Neural cell (in vitro differentiated cells): ENCODE data around the gene RBM4B. TPM values are rescaled to one million over a fixed set of nuclear protein-coding genes. Genes with fewer than 3 reads are reported as not detected.
A peak's percentile ranks its signal among the peaks of the same experiment; 100 is the strongest.

Experiments
- H2AFZ ChIP-seq: fragments of 200-600, 300-800 bp; sonication (generic), shearing (Covaris generic); 2 replicates; pipeline ENCODE4 v1.6.0; 2014; ENCODE audit warnings: low read depth, mild to moderate bottlenecking, antibody characterized with exemption, low read length, moderate library complexity
- H3F3A ChIP-seq: fragments of 200-600 bp; shearing (Covaris generic); 2 replicates; pipeline ENCODE4 v1.6.1; 2016; ENCODE audit warnings: mild to moderate bottlenecking, moderate library complexity, mixed read lengths, antibody characterized with exemption, low read length; ENCODE audit not compliant: insufficient read depth, poor library complexity, severe bottlenecking
- H3K27ac ChIP-seq: fragments of 200-600, 300-800 bp; sonication (generic), shearing (Covaris generic); 2 replicates; pipeline ENCODE4 v1.5.1; 2014; ENCODE audit warnings: mild to moderate bottlenecking, low read length, moderate library complexity
- H3K27me3 ChIP-seq: fragments of 300-800, 200-600 bp; sonication (generic), shearing (Covaris generic); 2 replicates; pipeline ENCODE4 v1.6.0; 2014; ENCODE audit warnings: mild to moderate bottlenecking, low read depth, low read length, moderate library complexity; ENCODE audit not compliant: insufficient read depth
- H3K36me3 ChIP-seq: fragments of 300-800, 200-600 bp; sonication (generic), shearing (Covaris generic); 2 replicates; pipeline ENCODE4 v1.5.1; 2014; ENCODE audit warnings: mild to moderate bottlenecking, antibody characterized with exemption, low read length, moderate library complexity; ENCODE audit not compliant: insufficient read depth
- H3K4me2 ChIP-seq: fragments of 300-800, 200-600 bp; sonication (generic), shearing (Covaris generic); 2 replicates; pipeline ENCODE4 v1.6.0; 2014; ENCODE audit warnings: mild to moderate bottlenecking, low read length
- H3K4me3 ChIP-seq: fragments of 300-800, 200-600 bp; sonication (generic), shearing (Covaris generic); 2 replicates; pipeline ENCODE4 v1.5.1; 2014; ENCODE audit warnings: mild to moderate bottlenecking, low read length, moderate library complexity
- H3K79me2 ChIP-seq: fragments of 200-600 bp; shearing (Covaris generic); replicated peaks from 2 replicates; pipeline ENCODE4 v1.6.0; 2014; ENCODE audit warnings: mild to moderate bottlenecking, low read length, moderate library complexity; ENCODE audit not compliant: insufficient read depth
- H3K9ac ChIP-seq: fragments of 300-800, 200-600 bp; sonication (generic), shearing (Covaris generic); 2 replicates; pipeline ENCODE4 v1.6.1; 2016; ENCODE audit warnings: mild to moderate bottlenecking, low read length, mixed read lengths
- H3K9me2 ChIP-seq: fragments of 200-600 bp; shearing (Covaris generic); 2 replicates; pipeline ENCODE4 v1.6.1; 2016; ENCODE audit warnings: mild to moderate bottlenecking, low read length, mixed read lengths; ENCODE audit not compliant: insufficient read depth
- H3K9me3 ChIP-seq: fragments of 200-600, 300-800 bp; sonication (generic), shearing (Covaris generic); 2 replicates; pipeline ENCODE4 v1.6.1; 2016; ENCODE audit warnings: mild to moderate bottlenecking, mixed run types, low read length, moderate library complexity, mixed read lengths
- H4K20me1 ChIP-seq: fragments of 200-600 bp; shearing (Covaris generic); 2 replicates; pipeline ENCODE4 v1.6.1; 2016; ENCODE audit warnings: mild to moderate bottlenecking, mixed run types; ENCODE audit not compliant: insufficient read depth
- CTCF ChIP-seq: fragments of 450-650 bp; IDR thresholded peaks from 2 replicates; pipeline ENCODE4 v1.5.1; 2014; ENCODE audit warnings: antibody characterized with exemption, mild to moderate bottlenecking, moderate library complexity; ENCODE audit not compliant: poor library complexity, severe bottlenecking
- EP300 ChIP-seq: fragments of 450-650 bp; conservative IDR thresholded peaks from 2 replicates; pipeline ENCODE4 v1.6.1; 2014; ENCODE audit warnings: antibody characterized with exemption, mild to moderate bottlenecking, moderate library complexity; ENCODE audit not compliant: poor library complexity, severe bottlenecking
- EZH2 ChIP-seq: fragments of 200-600, 300-800 bp; shearing (Covaris generic), sonication (generic); IDR thresholded peaks from 2 replicates; pipeline ENCODE4 v1.6.1; 2014; ENCODE audit warnings: antibody characterized with exemption, low read length, borderline replicate concordance, mild to moderate bottlenecking; ENCODE audit not compliant: insufficient read depth, poor library complexity, severe bottlenecking
- MXI1 ChIP-seq: fragments of 450-650 bp; conservative IDR thresholded peaks from 2 replicates; pipeline ENCODE4 v1.6.1; 2014; ENCODE audit warnings: antibody characterized with exemption, mild to moderate bottlenecking; ENCODE audit not compliant: poor library complexity, severe bottlenecking
- POLR2AphosphoS5 ChIP-seq: IDR thresholded peaks from 2 replicates; pipeline ENCODE4 v1.6.1; 2012
- RAD21 ChIP-seq: fragments of 450-650 bp; conservative IDR thresholded peaks from 2 replicates; pipeline ENCODE4 v1.6.1; 2014; ENCODE audit warnings: antibody characterized with exemption, mild to moderate bottlenecking, moderate library complexity
- REST ChIP-seq: IDR thresholded peaks from 2 replicates; pipeline ENCODE4 v1.6.1; 2012; ENCODE audit warnings: borderline replicate concordance
- SMC3 ChIP-seq: fragments of 450-650 bp; conservative IDR thresholded peaks from 2 replicates; pipeline ENCODE4 v1.6.1; 2014; ENCODE audit warnings: antibody characterized with exemption, mild to moderate bottlenecking, moderate library complexity; ENCODE audit not compliant: poor library complexity
- TAF1 ChIP-seq: IDR thresholded peaks from 2 replicates; pipeline ENCODE4 v1.6.1; 2012; ENCODE audit warnings: low read depth
- polyA plus RNA-seq: library from polyadenylated mRNA; depleted of rRNA; stranded (reverse); fragments of >200 nt; gene quantifications from 2 replicates; pipeline ENCODE4 v1.2.3, GENCODE V29; 2014

The RBM4B gene
- polyA plus RNA-seq, 1 donor from 2014 or later: 197 TPM

- Histone ChIP-seq H3K4me2 (no peak overlapping the region), H2AFZ (no peak overlapping the region), H4K20me1 (peaks cover 36% of the 10 kb centered on the region), H3K36me3 (peaks cover 4% of the 10 kb centered on the region), H3K9me2 (no peaks in the 10 kb centered on the region), H3K27ac (no peak overlapping the region), H3K4me3 (peak overlapping the region; percentile 24), H3K9me3 (no peaks in the 10 kb centered on the region), H3K27me3 (no peaks in the 10 kb centered on the region), H3K9ac (no peak overlapping the region), H3K79me2 (peaks cover 99% of the 10 kb centered on the region), H3F3A (no peaks in the 10 kb centered on the region)
- TF ChIP-seq REST (no peak), RAD21 (no peak), MXI1 (no peak), POLR2AphosphoS5 (no peak), EP300 (no peak), CTCF (no peak), TAF1 (no peak), EZH2 (no peak), SMC3 (no peak)
Observed at GRCh38 chr11:66670816-66671215, 6.9 kb downstream of the RBM4B start.

- Histone ChIP-seq H3K27me3 (no peaks in the 10 kb centered on the region), H3F3A (no peaks in the 10 kb centered on the region), H3K9me3 (no peaks in the 10 kb centered on the region), H3K79me2 (peaks cover 75% of the 10 kb centered on the region), H3K9me2 (no peaks in the 10 kb centered on the region), H3K27ac (no peak overlapping the region), H3K36me3 (peaks cover 14% of the 10 kb centered on the region), H2AFZ (no peak overlapping the region), H3K4me3 (no peak overlapping the region), H3K4me2 (no peak overlapping the region), H4K20me1 (peaks cover 41% of the 10 kb centered on the region), H3K9ac (no peak overlapping the region)
- TF ChIP-seq EP300 (no peak), RAD21 (no peak), EZH2 (no peak)
Observed at GRCh38 chr11:66665369-66665768, 12.3 kb downstream of the RBM4B start.
